Measurements from ENCODE around the gene OR2V2.

GRCh38 chr5:181199881-181200638 is 52.7 kb downstream of the OR2V2 start:
- TF ChIP-seq POLR2A (IDR thresholded peaks at IDR 0.05; ENCODE audit: low read depth, low read length) (no peak), POLR2AphosphoS5 (IDR thresholded peaks at IDR 0.05; ENCODE audit: low read depth, low read length) (no peak), TAF1 (IDR thresholded peaks at IDR 0.05; ENCODE audit: borderline replicate concordance, low read depth, low read length) (no peak)
